ENCODE data around the gene UQCC3. TPM values are rescaled to one million over a fixed set of nuclear protein-coding genes. Genes with fewer than 3 reads are reported as not detected.
A peak's percentile ranks its signal among the peaks of the same experiment; 100 is the strongest.

Gene UQCC3
- total and polyA plus RNA-seq, 9 of the 15 experiments (the other 6 are each of a cell fraction or from before 2014, with no cell fraction given): 3.3 to 44.3 (median 8.0) TPM

DNA sequence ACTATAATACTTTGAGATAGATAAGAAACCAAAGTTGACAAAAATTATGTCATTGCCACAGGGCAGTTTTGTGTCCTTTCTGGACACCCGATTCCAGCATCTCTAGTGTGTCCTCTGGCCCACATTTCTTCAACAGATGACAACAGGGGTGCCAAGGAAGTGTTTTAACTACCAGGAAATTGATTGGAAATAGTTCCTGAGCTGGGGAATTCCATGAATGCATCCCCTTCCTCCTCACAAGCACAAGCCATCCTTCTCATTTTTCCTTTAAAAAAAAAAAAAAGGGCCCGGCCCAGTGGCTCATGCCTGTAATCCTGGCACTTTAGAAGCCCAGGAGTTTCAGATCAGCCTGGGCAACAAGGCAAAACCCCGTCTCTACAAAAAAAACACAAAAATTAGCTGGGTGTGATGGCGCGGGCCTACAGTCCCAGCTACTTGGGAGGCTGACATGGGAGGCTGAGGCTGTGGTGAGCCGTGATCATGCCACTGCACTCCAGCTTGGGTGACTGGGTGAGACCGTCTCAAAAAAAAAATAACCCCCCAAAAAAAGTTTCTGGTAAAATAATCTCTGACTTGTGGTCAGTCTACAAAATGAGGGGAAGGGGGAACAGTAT lies 48.9 kb upstream of the UQCC3 start (continued):
- TF ChIP-seq, protein P1, sequence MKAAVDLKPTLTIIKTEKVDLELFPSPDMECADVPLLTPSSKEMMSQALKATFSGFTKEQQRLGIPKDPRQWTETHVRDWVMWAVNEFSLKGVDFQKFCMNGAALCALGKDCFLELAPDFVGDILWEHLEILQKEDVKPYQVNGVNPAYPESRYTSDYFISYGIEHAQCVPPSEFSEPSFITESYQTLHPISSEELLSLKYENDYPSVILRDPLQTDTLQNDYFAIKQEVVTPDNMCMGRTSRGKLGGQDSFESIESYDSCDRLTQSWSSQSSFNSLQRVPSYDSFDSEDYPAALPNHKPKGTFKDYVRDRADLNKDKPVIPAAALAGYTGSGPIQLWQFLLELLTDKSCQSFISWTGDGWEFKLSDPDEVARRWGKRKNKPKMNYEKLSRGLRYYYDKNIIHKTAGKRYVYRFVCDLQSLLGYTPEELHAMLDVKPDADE (conservative IDR thresholded peaks at IDR 0.05; ENCODE audit: control insufficient read depth, low read depth, low read length): no peak
- no peak for TF ChIP-seq NFIX (CRISPR knock-in tag; IDR thresholded peaks at IDR 0.05; ENCODE audit: low read depth)
- no peak for TF ChIP-seq HDAC1 (IDR thresholded peaks at IDR 0.05)
- TF ChIP-seq GATA2 (CRISPR knock-in tag; IDR thresholded peaks at IDR 0.05): 0 out of 2 replicates have a peak, but pooled peaks have one; percentile 35
- TF ChIP-seq ELF2 (CRISPR knock-in tag; IDR thresholded peaks at IDR 0.05): no peak
- TF ChIP-seq, protein P2, sequence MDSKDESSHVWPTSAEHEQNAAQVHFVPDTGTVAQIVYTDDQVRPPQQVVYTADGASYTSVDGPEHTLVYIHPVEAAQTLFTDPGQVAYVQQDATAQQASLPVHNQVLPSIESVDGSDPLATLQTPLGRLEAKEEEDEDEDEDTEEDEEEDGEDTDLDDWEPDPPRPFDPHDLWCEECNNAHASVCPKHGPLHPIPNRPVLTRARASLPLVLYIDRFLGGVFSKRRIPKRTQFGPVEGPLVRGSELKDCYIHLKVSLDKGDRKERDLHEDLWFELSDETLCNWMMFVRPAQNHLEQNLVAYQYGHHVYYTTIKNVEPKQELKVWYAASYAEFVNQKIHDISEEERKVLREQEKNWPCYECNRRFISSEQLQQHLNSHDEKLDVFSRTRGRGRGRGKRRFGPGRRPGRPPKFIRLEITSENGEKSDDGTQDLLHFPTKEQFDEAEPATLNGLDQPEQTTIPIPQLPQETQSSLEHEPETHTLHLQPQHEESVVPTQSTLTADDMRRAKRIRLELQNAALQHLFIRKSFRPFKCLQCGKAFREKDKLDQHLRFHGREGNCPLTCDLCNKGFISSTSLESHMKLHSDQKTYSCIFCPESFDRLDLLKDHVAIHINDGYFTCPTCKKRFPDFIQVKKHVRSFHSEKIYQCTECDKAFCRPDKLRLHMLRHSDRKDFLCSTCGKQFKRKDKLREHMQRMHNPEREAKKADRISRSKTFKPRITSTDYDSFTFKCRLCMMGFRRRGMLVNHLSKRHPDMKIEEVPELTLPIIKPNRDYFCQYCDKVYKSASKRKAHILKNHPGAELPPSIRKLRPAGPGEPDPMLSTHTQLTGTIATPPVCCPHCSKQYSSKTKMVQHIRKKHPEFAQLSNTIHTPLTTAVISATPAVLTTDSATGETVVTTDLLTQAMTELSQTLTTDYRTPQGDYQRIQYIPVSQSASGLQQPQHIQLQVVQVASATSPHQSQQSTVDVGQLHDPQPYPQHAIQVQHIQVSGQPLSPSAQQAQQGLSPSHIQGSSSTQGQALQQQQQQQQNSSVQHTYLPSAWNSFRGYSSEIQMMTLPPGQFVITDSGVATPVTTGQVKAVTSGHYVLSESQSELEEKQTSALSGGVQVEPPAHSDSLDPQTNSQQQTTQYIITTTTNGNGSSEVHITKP (IDR thresholded peaks at IDR 0.05; ENCODE audit: partially characterized antibody): no peak
- TF ChIP-seq HNRNPK (IDR thresholded peaks at IDR 0.05; ENCODE audit: low read depth, low read length, poor library complexity, severe bottlenecking): no peak
- 0 out of 2 replicates have a peak, but pooled peaks have one; percentile 1 for TF ChIP-seq DPF2 (IDR thresholded peaks at IDR 0.05)
